Measurements from ENCODE around the gene CCNC.
"Not testable (repeated sequence)": the region's sequence is repeated elsewhere in the genome, so short reads cannot be mapped to it uniquely, and the experiment has no call there.

Gene CCNC

DNA sequence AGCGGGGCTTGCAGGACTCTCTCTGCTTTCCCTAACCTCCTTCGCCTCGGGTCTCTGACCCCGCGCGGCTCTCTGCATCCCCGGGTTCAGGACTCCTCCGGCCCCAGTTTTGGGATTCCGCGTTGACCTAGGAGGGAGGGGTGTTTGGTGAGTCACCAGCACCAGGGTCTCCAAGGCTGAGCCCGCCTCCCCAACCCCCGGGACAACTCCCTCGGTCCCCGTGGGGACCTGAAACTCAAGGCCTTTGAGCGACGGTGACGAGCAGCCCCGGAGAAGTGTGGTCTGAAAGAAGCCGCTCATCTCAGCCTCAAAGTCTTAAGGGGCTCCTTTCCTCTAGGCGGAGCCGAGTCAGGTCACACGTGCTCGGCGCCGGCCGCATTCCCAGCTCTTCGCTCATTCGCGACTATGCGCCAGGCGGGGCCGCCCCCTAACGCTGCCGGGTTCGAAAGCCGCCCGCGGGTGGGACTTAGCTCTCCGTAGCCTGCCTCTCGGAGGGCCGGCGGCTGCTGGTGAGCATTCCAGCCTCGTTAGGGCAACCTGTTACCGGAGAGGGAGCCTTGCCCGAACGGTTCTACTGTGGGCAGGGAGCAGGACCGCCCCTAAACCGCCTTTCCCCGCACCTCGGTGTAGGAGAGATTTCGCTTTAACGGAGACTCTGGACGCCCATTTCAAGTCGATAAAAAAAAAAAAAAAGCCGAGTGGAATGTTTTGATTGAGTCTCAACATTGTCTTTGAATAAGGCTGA lies 35.1 kb upstream of the CCNC start:
- DNase-seq (ENCODE audit: low spot score): no peak

DNA sequence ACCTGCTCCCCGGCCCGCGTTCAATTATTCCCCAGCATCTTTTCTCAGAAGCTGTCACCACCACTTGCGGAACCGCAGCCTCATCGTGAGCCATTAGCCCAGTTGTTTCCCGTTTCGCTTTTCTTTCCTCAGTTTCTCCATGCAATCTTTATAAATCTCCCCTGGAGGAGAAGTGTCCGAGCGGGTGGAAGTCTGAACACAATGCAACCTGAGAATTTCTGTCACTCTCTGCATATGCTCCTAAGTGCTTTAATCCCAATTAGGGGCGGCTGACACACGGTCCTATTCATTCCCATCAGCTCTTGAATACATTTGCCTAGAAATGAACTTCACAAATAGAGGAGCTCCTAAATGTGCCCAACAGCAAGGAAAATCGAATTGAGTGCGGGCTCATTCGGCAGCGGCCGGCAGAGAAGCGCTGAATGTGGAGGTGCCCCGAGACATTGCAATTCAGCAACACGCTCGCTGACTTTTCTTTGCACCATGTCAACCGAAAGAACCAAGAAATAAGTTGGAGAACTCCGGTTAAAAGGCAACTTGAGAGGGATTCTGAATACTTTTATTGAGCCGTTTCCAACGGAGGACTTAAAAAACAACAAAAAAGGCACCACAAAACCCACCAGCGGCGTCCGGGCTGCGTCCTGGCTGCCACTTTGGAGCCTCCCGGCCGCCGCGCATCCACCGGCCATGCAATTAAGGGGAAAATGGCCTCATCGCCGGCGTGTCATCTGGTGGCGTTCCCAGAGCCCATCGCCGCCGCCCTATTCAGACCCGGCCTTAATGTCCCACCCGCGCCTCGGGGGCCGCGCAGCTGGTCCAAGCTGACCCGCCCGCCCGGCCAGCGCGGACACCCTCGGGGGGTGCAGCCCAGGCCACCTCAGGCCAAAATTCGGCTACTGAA lies 34.3 kb upstream of the CCNC start:
- no peak for DNase-seq (ENCODE audit: low spot score)

DNA sequence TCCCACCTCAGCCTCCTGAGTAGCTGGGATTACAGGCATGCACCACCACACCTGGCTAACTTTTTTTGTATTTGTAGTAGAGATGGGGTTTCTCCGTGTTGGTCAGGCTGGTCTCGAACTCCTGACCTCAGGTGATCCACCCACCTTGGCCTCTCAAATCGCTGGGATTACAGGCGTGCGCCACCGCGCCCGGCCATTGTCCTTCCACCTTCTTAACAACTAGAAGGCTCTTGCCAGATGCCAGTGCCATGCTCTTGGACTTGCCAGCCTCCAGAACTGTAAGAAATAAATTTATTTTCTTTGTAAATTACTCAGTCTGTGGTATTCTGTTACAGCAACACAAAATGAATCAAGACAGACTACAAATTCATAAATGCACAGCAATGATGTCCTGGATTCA lies 26.2 kb upstream of the CCNC start:
- not testable (repeated sequence) for DNase-seq (ENCODE audit: low spot score)

DNA sequence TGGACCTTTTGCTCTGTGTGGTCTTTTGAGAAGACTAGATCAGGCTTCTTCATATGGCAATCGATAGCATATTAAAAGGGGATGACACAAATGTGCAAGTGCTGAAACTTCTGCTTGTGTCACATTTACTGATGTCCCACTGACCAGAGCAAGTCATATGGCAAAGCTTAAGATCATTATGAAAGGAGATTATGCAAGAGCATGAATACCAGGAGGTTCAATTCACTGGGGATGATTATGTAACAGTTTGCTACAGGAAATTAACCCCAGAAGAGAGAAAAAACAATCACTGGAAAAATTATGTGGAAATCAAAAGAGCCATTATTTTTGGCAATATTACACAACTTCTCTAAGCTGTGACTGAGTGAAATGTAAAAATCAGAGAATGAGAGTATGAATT lies 24.4 kb upstream of the CCNC start:
- DNase-seq (ENCODE audit: low spot score): no peak

DNA sequence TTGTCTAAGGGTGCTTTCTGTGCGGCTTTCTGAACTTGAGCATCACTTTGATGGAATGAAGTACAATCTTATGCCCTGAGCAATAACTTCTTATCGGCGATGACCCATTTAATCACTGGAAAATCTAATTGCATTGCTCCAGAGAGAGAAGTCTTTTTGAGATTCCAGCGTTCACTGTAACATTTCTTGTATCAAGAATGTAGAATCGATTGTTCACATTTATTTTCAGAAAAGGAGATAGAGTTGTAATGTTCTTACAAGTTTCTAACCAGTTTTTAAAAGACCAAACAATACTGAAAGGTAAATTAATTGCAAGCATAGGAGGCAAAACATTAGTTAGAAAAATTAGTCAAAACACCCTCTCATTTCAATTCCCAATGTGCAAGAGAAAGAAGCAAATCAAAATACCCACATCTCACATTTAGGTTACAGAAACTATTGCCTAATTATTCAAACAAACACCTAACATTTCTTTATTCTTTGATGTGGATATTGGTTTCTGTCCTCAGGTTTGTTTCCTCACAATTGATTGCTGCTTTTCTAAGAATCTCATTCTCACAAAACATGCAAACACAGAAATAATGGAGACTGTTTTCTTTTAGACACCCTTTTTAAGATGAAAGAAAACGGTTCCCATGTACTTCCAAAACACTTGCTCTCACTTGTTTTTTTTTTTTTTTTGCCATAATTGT lies 23.4 kb upstream of the CCNC start:
- no peak for DNase-seq (ENCODE audit: low spot score)

DNA sequence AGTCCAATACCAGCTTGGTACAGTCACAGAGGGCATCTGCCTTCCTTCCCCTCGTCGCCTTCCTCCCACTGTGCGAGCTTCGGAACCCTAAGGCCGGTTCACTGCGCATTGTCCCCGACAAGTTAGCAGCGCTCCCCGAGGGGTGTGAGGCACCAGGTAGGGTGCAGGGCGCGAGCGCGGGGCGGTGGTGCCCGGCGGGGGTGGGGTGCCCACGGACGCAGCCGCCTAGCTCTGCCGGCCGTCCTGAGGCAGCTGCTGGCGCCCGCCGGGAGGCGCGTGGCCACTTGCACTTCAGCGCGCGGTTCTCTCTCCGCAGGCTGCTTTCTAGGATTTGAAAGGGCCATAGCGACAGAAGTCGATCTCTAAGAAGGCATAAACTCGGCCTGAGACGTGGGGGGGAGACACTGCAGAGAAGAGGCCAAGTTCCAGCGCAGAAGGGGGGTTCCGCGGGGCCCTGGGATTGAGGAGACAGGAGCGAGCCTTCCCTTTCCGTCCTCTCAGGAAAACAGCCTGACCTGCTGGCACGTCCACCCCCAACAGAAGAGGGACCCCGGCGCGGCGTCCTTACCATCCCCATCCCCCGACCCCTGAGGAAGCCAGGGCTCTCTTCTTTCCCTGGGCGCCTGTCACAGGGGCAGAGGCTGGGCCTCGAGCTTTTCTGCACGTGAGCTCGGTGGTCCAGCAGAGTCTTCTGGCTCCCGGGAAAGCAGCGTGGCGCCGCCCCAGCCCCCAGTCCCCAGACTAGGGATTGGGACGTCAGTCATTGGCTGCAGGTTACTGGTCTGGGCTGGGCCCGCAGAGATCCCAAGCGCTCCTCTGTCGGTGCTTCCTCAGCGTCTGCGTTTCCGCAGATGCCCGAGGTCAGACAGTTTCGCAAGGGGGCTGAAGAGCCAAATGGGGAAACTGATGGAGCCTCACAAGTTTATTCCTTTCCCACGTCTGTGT lies 22.5 kb upstream of the CCNC start:
- DNase-seq (ENCODE audit: low spot score): no peak

DNA sequence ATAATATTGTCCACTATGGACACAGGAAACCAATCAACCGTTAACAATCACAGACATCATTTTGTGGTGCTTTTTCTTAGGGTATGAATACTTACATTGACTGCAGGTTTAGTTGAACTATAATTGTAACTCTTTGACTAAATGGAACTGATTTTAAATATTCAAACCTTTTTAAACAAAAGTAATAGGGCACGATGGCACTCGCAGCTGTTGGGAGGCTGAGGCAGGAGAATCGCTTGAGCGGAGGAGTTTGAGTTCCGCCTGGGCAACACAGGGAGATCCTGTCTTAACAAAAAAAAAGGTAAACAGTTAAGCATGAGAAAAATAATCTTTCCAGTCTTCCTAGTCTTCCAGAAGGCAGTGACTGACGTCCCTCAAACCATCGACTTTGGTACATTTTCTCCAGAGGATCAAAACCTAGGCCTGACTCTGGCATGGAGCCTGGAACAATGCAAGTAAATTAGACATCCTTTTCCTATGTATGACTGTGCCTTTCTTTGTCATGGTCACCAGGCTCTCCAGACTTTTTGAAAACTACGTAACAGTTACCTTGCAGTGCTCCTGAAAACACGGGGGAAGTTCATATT lies 21.5 kb upstream of the CCNC start:
- no peak for DNase-seq (ENCODE audit: low spot score)

DNA sequence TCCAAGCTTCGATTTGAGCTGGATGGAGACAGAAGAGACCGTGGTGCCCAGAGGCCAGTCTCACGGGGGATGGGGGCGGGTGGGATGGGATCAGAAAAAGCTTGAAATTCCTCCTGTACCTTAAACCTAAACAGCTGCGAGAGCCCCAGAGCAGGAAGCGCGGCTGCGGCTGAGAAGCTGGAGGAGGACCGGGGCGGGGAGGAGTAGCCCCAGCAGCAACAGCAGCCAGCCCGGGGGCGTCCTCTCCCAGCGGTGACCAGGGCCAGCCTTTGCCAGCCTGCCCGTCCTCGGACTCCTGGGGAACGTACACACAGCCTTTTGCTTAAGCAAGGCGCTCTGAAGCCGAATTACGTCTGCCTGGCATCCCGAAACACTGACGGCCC lies 20.8 kb upstream of the CCNC start:
- DNase-seq (ENCODE audit: low spot score): no peak

DNA sequence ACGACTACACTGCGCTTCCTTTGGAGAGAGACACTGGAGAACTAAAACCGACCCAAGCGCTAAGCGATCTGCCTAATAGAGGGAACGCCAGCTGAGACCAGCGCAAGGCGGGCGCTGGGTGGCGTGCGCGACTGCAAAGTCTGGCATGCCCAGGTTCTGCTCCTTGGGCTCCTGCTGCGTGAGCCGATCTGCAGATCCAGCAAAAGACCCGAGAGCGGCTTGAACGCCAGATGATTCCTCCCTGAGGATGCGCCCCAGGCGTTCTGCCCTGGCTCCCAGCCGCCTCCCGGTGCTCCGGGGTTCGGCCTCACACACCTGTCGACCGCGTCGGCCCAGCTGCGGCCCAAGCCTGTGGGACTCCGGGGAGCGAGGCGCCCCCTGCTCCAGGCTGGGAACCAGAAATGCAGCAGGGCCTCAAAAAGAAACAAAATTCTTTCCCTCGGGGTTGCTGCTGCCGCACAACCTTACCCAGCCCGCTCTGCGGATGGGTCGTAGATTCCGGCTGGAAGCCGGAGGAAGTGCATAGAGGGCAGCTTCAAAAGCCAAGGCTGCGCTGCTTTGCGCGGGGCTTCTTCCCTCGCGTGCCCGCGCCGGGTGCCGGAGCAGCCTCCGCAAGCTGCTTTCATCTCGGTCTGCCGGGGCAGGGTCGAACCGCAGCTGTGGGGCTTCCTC lies 20.3 kb upstream of the CCNC start:
- DNase-seq (ENCODE audit: low spot score): peak; percentile 58

DNA sequence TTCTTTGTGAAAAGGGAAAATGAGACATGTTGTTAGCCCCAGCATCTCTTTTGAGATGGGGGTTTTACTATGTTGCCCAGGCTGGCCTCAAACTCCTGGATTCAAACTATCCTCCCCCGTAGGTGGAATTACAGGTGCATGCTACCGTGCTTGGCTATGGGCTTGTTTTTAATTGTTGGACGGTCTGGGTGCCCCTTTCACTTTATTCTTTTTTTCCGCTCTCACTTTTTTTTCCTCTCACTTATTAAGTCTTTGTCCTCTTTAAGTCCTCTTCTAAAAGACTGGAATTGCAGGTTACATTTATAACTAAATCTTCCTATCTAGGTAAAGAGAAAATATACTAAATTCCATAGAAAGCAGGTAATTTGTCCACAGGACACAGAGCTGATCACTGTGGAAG lies 19.3 kb upstream of the CCNC start:
- no peak for DNase-seq (ENCODE audit: low spot score)

DNA sequence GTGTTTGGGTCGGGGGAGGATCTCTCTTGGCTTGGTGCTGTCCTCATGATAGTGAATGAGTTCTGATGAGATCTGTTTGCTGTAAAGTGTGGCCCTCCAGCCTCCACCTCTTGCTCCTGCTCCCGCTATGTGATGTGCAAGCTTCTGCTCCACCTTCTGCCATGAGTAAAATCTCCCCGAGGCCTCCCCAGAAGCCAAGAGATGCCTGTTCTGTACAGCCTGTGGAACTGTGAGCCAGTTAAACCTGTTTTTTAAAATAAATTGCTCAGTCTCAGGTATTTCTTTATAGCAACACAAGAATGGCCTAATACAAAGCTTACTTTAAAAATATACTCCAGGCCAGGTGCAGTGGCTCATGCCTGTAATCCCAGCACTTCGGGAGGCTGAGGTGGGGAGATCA lies 11.3 kb upstream of the CCNC start:
- DNase-seq (ENCODE audit: low spot score): no peak

DNA sequence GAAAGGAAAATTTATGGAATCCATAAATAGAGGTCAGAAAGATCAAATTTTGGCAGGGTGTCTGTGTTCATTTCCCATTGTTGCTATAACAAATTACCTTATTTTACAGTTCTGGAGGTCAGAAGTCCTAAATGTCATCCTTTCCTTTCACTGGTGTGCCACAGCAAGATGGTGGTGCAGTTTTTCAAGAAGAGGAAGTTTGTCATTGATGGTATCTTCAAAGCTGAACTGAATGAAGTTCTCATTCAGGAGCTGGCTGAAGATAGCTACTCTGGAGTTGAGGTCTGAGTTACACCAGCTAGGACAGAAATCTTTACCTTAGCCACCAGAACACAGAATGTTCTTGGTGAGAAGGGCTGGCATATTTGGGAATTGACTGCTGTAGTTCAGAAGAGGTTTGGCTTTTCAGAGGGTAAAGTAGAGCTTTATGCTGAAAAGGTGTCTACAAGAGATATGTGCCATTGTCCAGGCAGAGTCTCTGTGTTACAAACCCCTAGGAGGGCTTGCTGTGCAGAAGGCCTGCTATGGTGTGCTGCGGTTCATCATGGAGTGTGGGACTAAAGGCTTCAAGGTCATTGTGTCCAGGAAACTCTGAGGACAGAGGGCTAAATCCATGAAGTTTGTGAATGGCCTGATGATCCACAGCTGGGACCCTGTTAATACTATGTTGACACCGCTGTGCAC lies 7.2 kb upstream of the CCNC start:
- no peak for DNase-seq (ENCODE audit: low spot score)

DNA sequence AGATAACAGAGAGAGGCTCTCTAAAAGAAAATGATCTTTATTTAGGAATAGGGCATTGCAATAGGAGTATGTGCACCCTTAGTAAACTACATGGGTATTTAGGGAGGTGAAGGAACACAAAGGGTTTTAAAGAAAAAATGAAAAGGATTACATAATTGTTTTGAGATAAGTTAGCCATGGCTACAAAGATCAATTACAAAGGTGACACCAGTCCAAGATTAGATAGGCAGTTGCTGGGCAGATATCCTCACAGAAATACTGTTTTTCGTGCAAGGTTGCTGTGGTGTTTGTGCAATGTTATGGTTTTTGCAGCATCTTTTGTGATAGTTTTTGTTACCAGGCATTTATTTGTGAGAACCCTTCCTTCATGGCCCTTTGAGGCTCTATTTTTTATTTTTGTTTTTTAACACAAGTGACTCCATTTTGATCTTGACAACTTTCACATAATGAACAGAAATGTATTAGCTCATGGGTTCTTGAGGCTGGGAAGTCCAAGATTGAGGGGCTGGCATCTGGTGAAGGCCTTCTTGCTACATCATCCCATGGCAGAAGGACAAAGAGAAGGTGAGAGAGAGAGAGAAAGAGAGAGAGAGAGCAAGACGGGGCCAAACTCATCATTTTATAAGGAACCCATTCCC lies 5.6 kb upstream of the CCNC start:
- DNase-seq (ENCODE audit: low spot score): no peak

DNA sequence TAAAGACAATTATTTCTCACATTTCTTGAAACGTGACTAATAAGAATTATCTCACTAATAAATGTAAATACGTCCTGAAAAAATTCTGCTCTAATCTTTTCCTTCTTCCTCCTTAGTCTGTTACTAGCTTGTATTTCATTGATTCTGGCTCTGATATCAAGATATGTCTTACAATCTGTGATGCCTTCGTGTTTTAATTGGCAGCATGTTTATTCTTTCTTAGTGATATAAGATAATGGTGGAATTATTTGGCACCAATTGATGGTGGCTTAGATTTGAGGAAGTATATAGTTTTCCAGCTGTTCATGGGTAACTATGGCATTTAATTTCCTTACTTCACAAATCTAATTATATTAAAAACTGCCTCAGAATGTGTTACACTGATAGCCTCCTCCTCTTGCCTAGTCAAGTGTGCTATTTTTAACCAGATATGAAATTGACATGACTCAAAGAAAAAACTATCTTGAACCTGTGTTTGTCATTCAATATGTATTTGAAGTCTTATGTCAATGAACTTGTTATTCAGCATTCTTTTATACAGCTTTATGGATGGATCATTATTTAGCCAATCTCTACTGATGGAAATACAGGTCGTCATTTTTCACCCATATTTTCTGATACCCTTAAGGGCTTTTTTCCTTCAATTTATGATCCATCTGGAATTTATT lies 5.3 kb downstream of the CCNC start:
- no peak for DNase-seq (ENCODE audit: low spot score)

DNA sequence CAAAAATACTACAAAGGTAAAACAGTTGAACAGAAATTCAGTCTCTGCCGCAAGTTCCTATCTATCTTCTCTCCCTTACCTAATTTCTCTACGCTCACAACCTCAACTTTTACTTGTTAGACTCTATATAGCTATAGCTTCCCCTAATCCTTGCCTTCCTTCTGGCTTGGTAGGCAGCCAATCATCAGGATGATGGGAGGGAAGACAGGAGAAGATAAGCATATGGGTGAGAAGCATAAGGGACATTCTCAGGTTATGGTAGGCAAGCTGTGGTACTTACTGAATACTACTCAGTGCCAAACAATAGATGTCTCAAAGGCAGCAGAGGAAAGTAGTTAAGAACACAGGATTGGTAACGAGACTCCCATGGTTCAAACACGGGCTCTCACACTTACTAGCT lies 7.8 kb downstream of the CCNC start:
- no peak for DNase-seq (ENCODE audit: low spot score)

DNA sequence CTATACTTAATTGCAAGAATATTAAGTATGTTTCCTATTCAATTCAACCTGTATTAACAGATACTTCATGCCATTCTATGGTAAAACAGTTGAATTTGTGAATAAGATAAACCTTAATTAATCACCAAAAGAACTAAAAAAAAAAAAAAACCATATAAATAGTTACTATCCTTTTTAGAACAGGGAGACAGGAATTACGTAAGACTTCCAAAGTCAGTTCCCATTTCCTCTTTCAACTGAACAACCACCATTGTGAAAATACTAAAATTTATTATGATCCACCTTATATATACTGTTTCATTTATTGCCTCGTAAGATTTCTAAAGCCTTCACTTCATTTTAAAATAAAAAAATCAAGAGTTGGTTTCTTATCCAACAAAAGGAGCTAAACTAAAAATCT lies 9.4 kb downstream of the CCNC start:
- no peak for DNase-seq (ENCODE audit: low spot score)

DNA sequence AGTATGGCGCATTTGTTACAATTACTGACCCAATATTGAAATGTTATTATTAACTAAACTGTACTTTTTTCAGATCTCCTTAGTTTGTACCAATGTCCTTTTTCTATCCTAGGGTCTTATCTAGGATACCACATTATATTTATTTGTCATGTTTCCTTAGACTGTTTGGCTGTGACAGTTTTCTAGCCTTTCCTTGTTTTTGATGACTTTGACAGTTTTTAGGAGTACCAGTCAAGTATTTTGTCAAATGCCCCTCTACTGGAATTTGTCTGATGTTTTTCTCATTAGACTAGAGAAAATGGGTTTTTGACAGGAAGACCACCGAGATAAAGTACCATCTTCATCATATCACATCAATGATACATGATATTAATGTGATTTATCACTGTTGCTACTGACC lies 14.6 kb downstream of the CCNC start:
- DNase-seq (ENCODE audit: low spot score): no peak

DNA sequence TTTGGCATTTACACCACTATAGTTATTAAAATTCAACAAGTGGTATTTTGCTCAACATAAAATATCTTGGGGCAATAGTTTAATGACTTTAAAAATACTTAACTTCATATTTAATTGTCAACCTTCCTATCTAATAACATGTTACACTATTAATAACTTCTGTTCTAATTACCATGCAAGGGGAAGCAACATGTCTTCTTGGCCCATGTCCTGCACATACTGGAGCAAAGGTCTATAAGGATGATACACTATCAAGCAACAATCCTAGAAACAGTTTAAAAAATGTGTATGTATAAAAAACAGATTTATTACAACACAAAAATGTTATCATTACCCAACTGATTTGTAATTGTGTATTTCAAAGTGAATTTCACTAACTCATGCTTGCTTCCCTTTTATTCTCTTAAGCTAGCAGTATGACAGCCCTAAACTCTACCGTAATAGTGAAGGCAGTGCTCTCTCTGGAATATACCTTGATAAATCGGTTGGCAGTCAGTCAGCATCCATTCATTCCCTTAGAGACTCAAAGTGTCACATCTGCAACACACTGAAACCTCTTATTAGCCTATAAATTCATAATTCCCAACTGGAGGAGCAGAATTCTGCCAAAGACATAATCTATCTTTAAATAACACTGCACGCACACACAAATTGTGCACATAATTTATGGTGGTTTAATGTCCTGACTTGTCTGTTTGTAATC lies 18.3 kb downstream of the CCNC start:
- no peak for DNase-seq (ENCODE audit: low spot score)

DNA sequence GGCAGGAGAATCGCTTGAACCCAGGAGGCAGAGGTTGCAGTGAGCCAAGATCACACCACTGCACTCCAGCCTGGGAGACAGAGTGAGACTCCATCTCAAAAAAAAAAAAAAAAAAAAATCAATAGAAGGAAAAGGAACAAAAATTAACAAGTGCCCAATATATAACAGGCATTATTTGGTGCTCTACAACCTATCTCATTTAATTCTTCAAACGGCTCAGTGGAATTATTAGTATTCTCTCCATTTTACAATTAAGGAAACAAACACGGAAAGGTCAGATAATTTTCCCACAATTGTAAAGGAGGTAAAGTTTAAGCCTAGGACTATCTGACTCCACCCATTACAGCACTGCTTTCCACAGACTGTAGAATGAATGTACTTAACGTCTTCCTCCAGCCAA lies 19.8 kb downstream of the CCNC start:
- DNase-seq (ENCODE audit: low spot score): no peak
